Measurements from ENCODE around the gene MTA3.

GRCh38 chr2:42756966-42757513, 188.6 kb downstream of the MTA3 start:
- TF ChIP-seq POLR2A (IDR thresholded peaks at IDR 0.05; ENCODE audit: low read depth, low read length), result no peak
- no peak for TF ChIP-seq POLR2AphosphoS5 (IDR thresholded peaks at IDR 0.05; ENCODE audit: low read depth, low read length)
- TF ChIP-seq TAF1 (IDR thresholded peaks at IDR 0.05; ENCODE audit: borderline replicate concordance, low read depth, low read length), result no peak
